Neural cell (in vitro differentiated cells): Measurements from ENCODE around the gene DYNC2H1. TPM values are rescaled to one million over a fixed set of nuclear protein-coding genes. Genes with fewer than 3 reads are reported as not detected.

Source experiments
- H2AFZ ChIP-seq: fragments of 200-600, 300-800 bp; sonication (generic), shearing (Covaris generic); 2 replicates; pipeline ENCODE4 v1.6.0; 2014; ENCODE audit warnings: low read depth, mild to moderate bottlenecking, antibody characterized with exemption, low read length, moderate library complexity
- H3F3A ChIP-seq: fragments of 200-600 bp; shearing (Covaris generic); 2 replicates; pipeline ENCODE4 v1.6.1; 2016; ENCODE audit warnings: mild to moderate bottlenecking, moderate library complexity, mixed read lengths, antibody characterized with exemption, low read length; ENCODE audit not compliant: insufficient read depth, poor library complexity, severe bottlenecking
- H3K27ac ChIP-seq: fragments of 200-600, 300-800 bp; sonication (generic), shearing (Covaris generic); 2 replicates; pipeline ENCODE4 v1.5.1; 2014; ENCODE audit warnings: mild to moderate bottlenecking, low read length, moderate library complexity
- H3K27me3 ChIP-seq: fragments of 300-800, 200-600 bp; sonication (generic), shearing (Covaris generic); 2 replicates; pipeline ENCODE4 v1.6.0; 2014; ENCODE audit warnings: mild to moderate bottlenecking, low read depth, low read length, moderate library complexity; ENCODE audit not compliant: insufficient read depth
- H3K36me3 ChIP-seq: fragments of 300-800, 200-600 bp; sonication (generic), shearing (Covaris generic); 2 replicates; pipeline ENCODE4 v1.5.1; 2014; ENCODE audit warnings: mild to moderate bottlenecking, antibody characterized with exemption, low read length, moderate library complexity; ENCODE audit not compliant: insufficient read depth
- H3K4me2 ChIP-seq: fragments of 300-800, 200-600 bp; sonication (generic), shearing (Covaris generic); 2 replicates; pipeline ENCODE4 v1.6.0; 2014; ENCODE audit warnings: mild to moderate bottlenecking, low read length
- H3K4me3 ChIP-seq: fragments of 300-800, 200-600 bp; sonication (generic), shearing (Covaris generic); 2 replicates; pipeline ENCODE4 v1.5.1; 2014; ENCODE audit warnings: mild to moderate bottlenecking, low read length, moderate library complexity
- H3K79me2 ChIP-seq: fragments of 200-600 bp; shearing (Covaris generic); replicated peaks from 2 replicates; pipeline ENCODE4 v1.6.0; 2014; ENCODE audit warnings: mild to moderate bottlenecking, low read length, moderate library complexity; ENCODE audit not compliant: insufficient read depth
- H3K9ac ChIP-seq: fragments of 300-800, 200-600 bp; sonication (generic), shearing (Covaris generic); 2 replicates; pipeline ENCODE4 v1.6.1; 2016; ENCODE audit warnings: mild to moderate bottlenecking, low read length, mixed read lengths
- H3K9me2 ChIP-seq: fragments of 200-600 bp; shearing (Covaris generic); 2 replicates; pipeline ENCODE4 v1.6.1; 2016; ENCODE audit warnings: mild to moderate bottlenecking, low read length, mixed read lengths; ENCODE audit not compliant: insufficient read depth
- H3K9me3 ChIP-seq: fragments of 200-600, 300-800 bp; sonication (generic), shearing (Covaris generic); 2 replicates; pipeline ENCODE4 v1.6.1; 2016; ENCODE audit warnings: mild to moderate bottlenecking, mixed run types, low read length, moderate library complexity, mixed read lengths
- H4K20me1 ChIP-seq: fragments of 200-600 bp; shearing (Covaris generic); 2 replicates; pipeline ENCODE4 v1.6.1; 2016; ENCODE audit warnings: mild to moderate bottlenecking, mixed run types; ENCODE audit not compliant: insufficient read depth
- EP300 ChIP-seq: fragments of 450-650 bp; conservative IDR thresholded peaks from 2 replicates; pipeline ENCODE4 v1.6.1; 2014; ENCODE audit warnings: antibody characterized with exemption, mild to moderate bottlenecking, moderate library complexity; ENCODE audit not compliant: poor library complexity, severe bottlenecking
- EZH2 ChIP-seq: fragments of 200-600, 300-800 bp; shearing (Covaris generic), sonication (generic); IDR thresholded peaks from 2 replicates; pipeline ENCODE4 v1.6.1; 2014; ENCODE audit warnings: antibody characterized with exemption, low read length, borderline replicate concordance, mild to moderate bottlenecking; ENCODE audit not compliant: insufficient read depth, poor library complexity, severe bottlenecking
- MXI1 ChIP-seq: fragments of 450-650 bp; conservative IDR thresholded peaks from 2 replicates; pipeline ENCODE4 v1.6.1; 2014; ENCODE audit warnings: antibody characterized with exemption, mild to moderate bottlenecking; ENCODE audit not compliant: poor library complexity, severe bottlenecking
- POLR2AphosphoS5 ChIP-seq: IDR thresholded peaks from 2 replicates; pipeline ENCODE4 v1.6.1; 2012
- RAD21 ChIP-seq: fragments of 450-650 bp; conservative IDR thresholded peaks from 2 replicates; pipeline ENCODE4 v1.6.1; 2014; ENCODE audit warnings: antibody characterized with exemption, mild to moderate bottlenecking, moderate library complexity
- SMC3 ChIP-seq: fragments of 450-650 bp; conservative IDR thresholded peaks from 2 replicates; pipeline ENCODE4 v1.6.1; 2014; ENCODE audit warnings: antibody characterized with exemption, mild to moderate bottlenecking, moderate library complexity; ENCODE audit not compliant: poor library complexity
- TAF1 ChIP-seq: IDR thresholded peaks from 2 replicates; pipeline ENCODE4 v1.6.1; 2012; ENCODE audit warnings: low read depth
- polyA plus RNA-seq: library from polyadenylated mRNA; depleted of rRNA; stranded (reverse); fragments of >200 nt; gene quantifications from 2 replicates; pipeline ENCODE4 v1.2.3, GENCODE V29; 2014
- TF ChIP-seq, protein P1 (sequence below): IDR thresholded peaks from 2 replicates; pipeline ENCODE4 v1.6.1; 2012; ENCODE audit warnings: borderline replicate concordance
- TF ChIP-seq, protein P2 (sequence below): fragments of 450-650 bp; IDR thresholded peaks from 2 replicates; pipeline ENCODE4 v1.5.1; 2014; ENCODE audit warnings: antibody characterized with exemption, mild to moderate bottlenecking, moderate library complexity; ENCODE audit not compliant: poor library complexity, severe bottlenecking

DYNC2H1 gene
- polyA plus RNA-seq, 1 donor from 2014 or later: 14.1 TPM

DNA sequence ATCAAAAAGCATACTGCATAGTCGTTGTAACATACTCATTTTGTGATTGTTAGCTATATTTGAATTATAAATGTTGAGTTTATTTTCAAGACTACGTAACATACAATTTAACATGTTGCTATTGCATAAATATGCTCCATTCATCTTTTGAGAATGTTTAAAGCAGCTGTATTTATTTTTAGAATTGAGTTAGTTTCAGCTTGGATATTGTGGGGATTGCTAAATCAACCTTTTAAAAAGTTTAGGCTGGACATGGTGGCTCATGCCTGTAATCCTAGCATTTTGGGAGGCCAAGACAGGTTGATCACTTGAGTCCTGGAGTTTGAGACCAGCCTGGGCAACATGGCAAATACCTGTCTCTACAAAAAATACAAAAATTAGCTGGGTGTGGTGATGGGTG lies 288.1 kb downstream of the DYNC2H1 start:
- Histone ChIP-seq H3K9me2 (no peaks in the 10 kb centered on the region), H3K4me2 (no peak overlapping the region), H4K20me1 (no peaks in the 10 kb centered on the region), H3K27ac (no peak overlapping the region), H3F3A (no peaks in the 10 kb centered on the region), H2AFZ (no peak overlapping the region), H3K9ac (no peak overlapping the region), H3K4me3 (no peak overlapping the region), H3K36me3 (no peaks in the 10 kb centered on the region), H3K79me2 (no peaks in the 10 kb centered on the region), H3K9me3 (no peaks in the 10 kb centered on the region), H3K27me3 (no peaks in the 10 kb centered on the region)
- no peak for TF ChIP-seq EZH2
- TF ChIP-seq RAD21: no peak
- TF ChIP-seq MXI1: no peak
- TF ChIP-seq, protein P1, sequence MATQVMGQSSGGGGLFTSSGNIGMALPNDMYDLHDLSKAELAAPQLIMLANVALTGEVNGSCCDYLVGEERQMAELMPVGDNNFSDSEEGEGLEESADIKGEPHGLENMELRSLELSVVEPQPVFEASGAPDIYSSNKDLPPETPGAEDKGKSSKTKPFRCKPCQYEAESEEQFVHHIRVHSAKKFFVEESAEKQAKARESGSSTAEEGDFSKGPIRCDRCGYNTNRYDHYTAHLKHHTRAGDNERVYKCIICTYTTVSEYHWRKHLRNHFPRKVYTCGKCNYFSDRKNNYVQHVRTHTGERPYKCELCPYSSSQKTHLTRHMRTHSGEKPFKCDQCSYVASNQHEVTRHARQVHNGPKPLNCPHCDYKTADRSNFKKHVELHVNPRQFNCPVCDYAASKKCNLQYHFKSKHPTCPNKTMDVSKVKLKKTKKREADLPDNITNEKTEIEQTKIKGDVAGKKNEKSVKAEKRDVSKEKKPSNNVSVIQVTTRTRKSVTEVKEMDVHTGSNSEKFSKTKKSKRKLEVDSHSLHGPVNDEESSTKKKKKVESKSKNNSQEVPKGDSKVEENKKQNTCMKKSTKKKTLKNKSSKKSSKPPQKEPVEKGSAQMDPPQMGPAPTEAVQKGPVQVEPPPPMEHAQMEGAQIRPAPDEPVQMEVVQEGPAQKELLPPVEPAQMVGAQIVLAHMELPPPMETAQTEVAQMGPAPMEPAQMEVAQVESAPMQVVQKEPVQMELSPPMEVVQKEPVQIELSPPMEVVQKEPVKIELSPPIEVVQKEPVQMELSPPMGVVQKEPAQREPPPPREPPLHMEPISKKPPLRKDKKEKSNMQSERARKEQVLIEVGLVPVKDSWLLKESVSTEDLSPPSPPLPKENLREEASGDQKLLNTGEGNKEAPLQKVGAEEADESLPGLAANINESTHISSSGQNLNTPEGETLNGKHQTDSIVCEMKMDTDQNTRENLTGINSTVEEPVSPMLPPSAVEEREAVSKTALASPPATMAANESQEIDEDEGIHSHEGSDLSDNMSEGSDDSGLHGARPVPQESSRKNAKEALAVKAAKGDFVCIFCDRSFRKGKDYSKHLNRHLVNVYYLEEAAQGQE: no peak
- no peak for TF ChIP-seq TAF1
- no peak for TF ChIP-seq SMC3
- no peak for TF ChIP-seq POLR2AphosphoS5
- TF ChIP-seq, protein P2, sequence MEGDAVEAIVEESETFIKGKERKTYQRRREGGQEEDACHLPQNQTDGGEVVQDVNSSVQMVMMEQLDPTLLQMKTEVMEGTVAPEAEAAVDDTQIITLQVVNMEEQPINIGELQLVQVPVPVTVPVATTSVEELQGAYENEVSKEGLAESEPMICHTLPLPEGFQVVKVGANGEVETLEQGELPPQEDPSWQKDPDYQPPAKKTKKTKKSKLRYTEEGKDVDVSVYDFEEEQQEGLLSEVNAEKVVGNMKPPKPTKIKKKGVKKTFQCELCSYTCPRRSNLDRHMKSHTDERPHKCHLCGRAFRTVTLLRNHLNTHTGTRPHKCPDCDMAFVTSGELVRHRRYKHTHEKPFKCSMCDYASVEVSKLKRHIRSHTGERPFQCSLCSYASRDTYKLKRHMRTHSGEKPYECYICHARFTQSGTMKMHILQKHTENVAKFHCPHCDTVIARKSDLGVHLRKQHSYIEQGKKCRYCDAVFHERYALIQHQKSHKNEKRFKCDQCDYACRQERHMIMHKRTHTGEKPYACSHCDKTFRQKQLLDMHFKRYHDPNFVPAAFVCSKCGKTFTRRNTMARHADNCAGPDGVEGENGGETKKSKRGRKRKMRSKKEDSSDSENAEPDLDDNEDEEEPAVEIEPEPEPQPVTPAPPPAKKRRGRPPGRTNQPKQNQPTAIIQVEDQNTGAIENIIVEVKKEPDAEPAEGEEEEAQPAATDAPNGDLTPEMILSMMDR: no peak
- no peak for TF ChIP-seq EP300

DNA sequence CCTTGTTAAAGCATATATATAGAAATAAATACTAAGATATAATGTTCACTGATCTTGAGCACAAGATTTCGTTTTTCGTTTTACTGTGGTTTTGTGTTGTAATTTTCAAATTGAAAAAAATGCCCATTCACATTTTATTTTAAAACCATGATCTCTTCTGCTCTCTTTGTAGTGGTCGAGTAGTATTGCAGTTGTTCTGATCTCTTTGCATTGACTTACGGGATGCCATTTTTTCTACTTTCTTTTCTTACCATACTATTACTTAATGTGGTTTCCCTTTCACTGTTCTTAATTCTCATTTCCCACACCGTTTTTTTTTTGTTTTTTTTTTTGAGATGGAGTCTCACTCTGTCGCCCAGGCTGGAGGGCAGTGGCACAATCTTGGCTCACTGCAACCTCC lies 289.6 kb downstream of the DYNC2H1 start:
- H3K4me2 ChIP-seq: no peak overlapping the region
- no peaks in the 10 kb centered on the region for H3K9me2 ChIP-seq
- TF ChIP-seq RAD21 (no peak), SMC3 (no peak), POLR2AphosphoS5 (no peak), EZH2 (no peak), EP300 (no peak), TAF1 (no peak), MXI1 (no peak)
- TF ChIP-seq, protein P2: no peak
- TF ChIP-seq, protein P1: no peak
- H3K9me3 ChIP-seq: no peaks in the 10 kb centered on the region
- H4K20me1 ChIP-seq: no peaks in the 10 kb centered on the region
- no peaks in the 10 kb centered on the region for H3K36me3 ChIP-seq
- H3K27ac ChIP-seq: no peak overlapping the region
- H3F3A ChIP-seq: no peaks in the 10 kb centered on the region
- no peak overlapping the region for H3K9ac ChIP-seq
- H3K27me3 ChIP-seq: no peaks in the 10 kb centered on the region
- H3K4me3 ChIP-seq: no peak overlapping the region
- H3K79me2 ChIP-seq: no peaks in the 10 kb centered on the region
- H2AFZ ChIP-seq: no peak overlapping the region
